A549 (cell line): ENCODE results near the gene SLCO1A2.
"Not testable (repeated sequence)": the region's sequence is repeated elsewhere in the genome, so short reads cannot be mapped to it uniquely, and the experiment has no call there.

ENCODE experiments used
- CBX8 ChIP-seq: fragments of 200-600 bp; sonication (generic); IDR thresholded peaks from 2 replicates; pipeline ENCODE4 v1.6.1; 2016
- CEBPB ChIP-seq, 2 experiments: fragments of >200 bp in 1 of 2; sonication (Bioruptor Twin) in 1 of 2; formaldehyde crosslinking in 1 of 2; IDR thresholded peaks; 2 replicates each; pipeline ENCODE4 v1.6.1; 2012 to 2016
- CTCF ChIP-seq: fragments of >200 bp; sonication (Bioruptor Twin); formaldehyde crosslinking; IDR thresholded peaks from 3 replicates; pipeline ENCODE4 v1.5.1; 2016
- MAFK ChIP-seq: fragments of 450-650 bp; IDR thresholded peaks from 2 replicates; pipeline ENCODE4 v1.6.1; 2014; ENCODE audit not compliant: partially characterized antibody
- NFE2L2 ChIP-seq: fragments of 150-350 bp; conservative IDR thresholded peaks from 2 replicates; pipeline ENCODE4 v1.6.1; 2014; ENCODE audit warnings: low read length
- RAD21 ChIP-seq, 2 experiments: fragments of >200 bp in 1 of 2; sonication (Bioruptor Twin) in 1 of 2; formaldehyde crosslinking in 1 of 2; IDR thresholded peaks in 1 of 2; conservative IDR thresholded peaks in 1 of 2; 2 replicates in 1 of 2; 3 replicates in 1 of 2; pipeline ENCODE4 v1.6.1; 2012 to 2018; ENCODE audit warnings: inconsistent platforms in 1 of 2
- RCOR1 ChIP-seq: fragments of 150-350 bp; IDR thresholded peaks from 2 replicates; pipeline ENCODE4 v1.6.1; 2014; ENCODE audit warnings: antibody characterized with exemption, low read length, low read depth
- TF ChIP-seq, protein P1 (sequence below): fragments of 150-350 bp; IDR thresholded peaks from 2 replicates; pipeline ENCODE4 v1.6.1; 2014; ENCODE audit warnings: low read depth, mild to moderate bottlenecking, low read length

DNA sequence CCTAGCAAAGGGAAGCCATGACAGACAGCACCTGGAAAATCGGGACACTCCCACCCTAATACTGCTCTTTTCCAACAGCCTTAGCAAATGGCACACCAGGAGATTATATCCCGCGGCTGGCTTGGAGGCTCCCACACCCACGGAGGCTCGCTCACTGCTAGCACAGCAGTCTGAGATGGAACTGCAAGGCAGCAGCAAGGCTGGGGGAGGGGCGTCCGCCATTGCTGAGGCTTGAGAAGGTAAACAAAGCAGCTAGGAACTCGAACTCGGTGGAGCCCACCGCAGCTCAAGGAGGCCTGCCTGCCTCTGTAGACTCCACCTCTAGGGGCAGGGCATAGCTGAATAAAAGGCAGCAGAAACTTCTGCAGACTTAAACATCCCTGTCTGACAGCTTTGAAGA, 25.9 kb upstream of the SLCO1A2 start:
- TF ChIP-seq, protein P1, sequence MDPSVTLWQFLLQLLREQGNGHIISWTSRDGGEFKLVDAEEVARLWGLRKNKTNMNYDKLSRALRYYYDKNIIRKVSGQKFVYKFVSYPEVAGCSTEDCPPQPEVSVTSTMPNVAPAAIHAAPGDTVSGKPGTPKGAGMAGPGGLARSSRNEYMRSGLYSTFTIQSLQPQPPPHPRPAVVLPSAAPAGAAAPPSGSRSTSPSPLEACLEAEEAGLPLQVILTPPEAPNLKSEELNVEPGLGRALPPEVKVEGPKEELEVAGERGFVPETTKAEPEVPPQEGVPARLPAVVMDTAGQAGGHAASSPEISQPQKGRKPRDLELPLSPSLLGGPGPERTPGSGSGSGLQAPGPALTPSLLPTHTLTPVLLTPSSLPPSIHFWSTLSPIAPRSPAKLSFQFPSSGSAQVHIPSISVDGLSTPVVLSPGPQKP = not testable (repeated sequence)
- not testable (repeated sequence) for TF ChIP-seq MAFK; CTCF; RAD21 (conservative IDR thresholded peaks at IDR 0.05 in 1 of 2, IDR thresholded peaks at IDR 0.05 in 1 of 2); RCOR1; CEBPB (IDR thresholded peaks at IDR 0.05); NFE2L2; CBX8
